Hepatocyte (in vitro differentiated cells): ENCODE results near the gene TMEM8B. TPM values are rescaled to one million over a fixed set of nuclear protein-coding genes. Genes with fewer than 3 reads are reported as not detected.
"Not testable (repeated sequence)": the region's sequence is repeated elsewhere in the genome, so short reads cannot be mapped to it uniquely, and the experiment has no call there.

Experiments used
- DNase-seq: peaks from one replicate; pipeline ENCODE4 v3.0.0-alpha.2; 2016; ENCODE audit warnings: low spot score
- H2AFZ ChIP-seq: fragments of 200-600 bp; sonication (generic); 2 replicates; pipeline ENCODE4 v1.6.0; 2016; ENCODE audit warnings: antibody characterized with exemption, mild to moderate bottlenecking
- H3K27ac ChIP-seq: fragments of 200-600 bp; sonication (generic); 2 replicates; pipeline ENCODE4 v1.5.1; 2016; ENCODE audit warnings: mild to moderate bottlenecking
- H3K27me3 ChIP-seq: fragments of 200-600 bp; sonication (generic); 2 replicates; pipeline ENCODE4 v1.6.1; 2016
- H3K36me3 ChIP-seq: fragments of 200-600 bp; sonication (generic); replicated peaks from 2 replicates; pipeline ENCODE4 v1.5.1; 2016; ENCODE audit warnings: low read depth; ENCODE audit not compliant: insufficient read depth
- H3K4me1 ChIP-seq: fragments of 200-600 bp; sonication (generic); 2 replicates; pipeline ENCODE4 v1.5.1; 2016; ENCODE audit warnings: mild to moderate bottlenecking, moderate library complexity; ENCODE audit not compliant: insufficient read depth
- H3K4me2 ChIP-seq: fragments of 200-600 bp; sonication (generic); 2 replicates; pipeline ENCODE4 v1.6.0; 2016
- H3K4me3 ChIP-seq: fragments of 200-600 bp; sonication (generic); 2 replicates; pipeline ENCODE4 v1.5.1; 2016; ENCODE audit warnings: mild to moderate bottlenecking
- H3K79me2 ChIP-seq: fragments of 200-600 bp; sonication (generic); 2 replicates; pipeline ENCODE4 v1.6.0; 2017; ENCODE audit warnings: mild to moderate bottlenecking
- H3K9me2 ChIP-seq: fragments of 200-600 bp; sonication (generic); replicated peaks from 2 replicates; pipeline ENCODE4 v1.6.0; 2017; ENCODE audit warnings: mild to moderate bottlenecking; ENCODE audit not compliant: insufficient read depth
- H3K9me3 ChIP-seq: fragments of 200-600 bp; sonication (generic); 2 replicates; pipeline ENCODE4 v1.5.1; 2016; ENCODE audit warnings: low read depth, mild to moderate bottlenecking
- H4K20me1 ChIP-seq: fragments of 200-600 bp; sonication (generic); 2 replicates; pipeline ENCODE4 v1.6.0; 2016; ENCODE audit warnings: mild to moderate bottlenecking; ENCODE audit not compliant: insufficient read depth, poor library complexity, severe bottlenecking
- EZH2 ChIP-seq: fragments of 200-600 bp; sonication (generic); IDR thresholded peaks from 2 replicates; pipeline ENCODE4 v1.6.1; 2016; ENCODE audit warnings: antibody characterized with exemption, mild to moderate bottlenecking, borderline replicate concordance
- EZH2phosphoT487 ChIP-seq: fragments of 200-600 bp; sonication (generic); IDR thresholded peaks from one replicate; pipeline ENCODE4 v1.6.1; 2018; ENCODE audit warnings: antibody characterized with exemption, mild to moderate bottlenecking, low read depth, moderate library complexity; ENCODE audit not compliant: unreplicated experiment, severe bottlenecking
- WGBS: methylation state at CpG from one replicate; pipeline ENCODE4 v1.1.6; 2016; ENCODE audit warnings: low lambda C conversion rate; ENCODE audit errors: missing lambda C conversion rate; 5-methylcytosine and 5-hydroxymethylcytosine counted together
- polyA plus RNA-seq: library from polyadenylated mRNA; unstranded; fragments of >200 nt; fragmentation: Nextera tagmentation; extraction: Ambion mirVana; gene quantifications from 2 replicates; pipeline ENCODE4 v1.2.1, GENCODE V29; 2016
- small RNA-seq: library from RNA; depleted of rRNA; stranded (forward); fragments of <200 nt; gene quantifications from one replicate; pipeline ENCODE3, GENCODE V24; 2014
- total RNA-seq: library from RNA; depleted of rRNA; stranded (reverse); fragments of >200 nt; gene quantifications from 2 replicates; pipeline ENCODE4 v1.2.3, GENCODE V29; 2014
- TF ChIP-seq, protein P1 (sequence below): fragments of 200-600 bp; sonication (generic); IDR thresholded peaks from 2 replicates; pipeline ENCODE4 v1.5.1; 2016; ENCODE audit warnings: antibody characterized with exemption, mild to moderate bottlenecking; ENCODE audit not compliant: poor library complexity

The TMEM8B gene
- total and polyA plus RNA-seq, 2 experiments from 2014 or later, result 12.3 to 13.4 TPM

DNA sequence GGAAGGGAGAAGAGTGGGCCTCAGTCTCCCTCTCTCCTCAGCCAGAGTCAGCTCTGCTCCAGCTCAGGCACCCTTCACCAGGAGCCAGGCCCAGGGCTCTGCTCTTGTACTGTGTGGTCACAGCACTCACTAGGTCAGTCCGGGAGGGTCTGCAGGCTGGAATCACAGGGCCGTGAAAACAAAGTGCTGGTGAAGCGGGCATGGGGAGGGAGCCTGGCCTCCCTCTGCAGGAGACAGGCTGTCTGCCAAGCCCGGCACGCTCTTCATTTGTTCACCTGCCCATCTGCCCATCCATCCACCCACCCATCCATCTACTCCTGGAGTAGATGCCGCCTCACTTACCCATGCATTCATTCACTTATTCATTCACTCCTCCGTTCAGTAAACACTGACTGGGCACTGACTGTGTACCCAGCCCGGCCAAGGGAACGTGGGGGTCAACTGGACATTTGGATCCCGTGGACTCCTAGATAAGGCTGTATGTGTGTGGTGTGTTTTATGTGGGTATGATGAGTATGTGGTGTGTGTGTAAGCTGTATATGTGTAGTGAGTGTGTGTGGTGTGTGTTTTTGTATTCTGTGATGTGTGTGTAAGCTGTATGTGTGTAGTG lies 83.9 kb downstream of the TMEM8B start:
- no peak overlapping the region for H3K27ac ChIP-seq
- H3K4me2 ChIP-seq, result no peak overlapping the region
- no peaks in the 10 kb centered on the region for H3K27me3 ChIP-seq
- peaks cover 26% of the 10 kb centered on the region for H3K4me1 ChIP-seq
- no peaks in the 10 kb centered on the region for H3K9me2 ChIP-seq
- no peak overlapping the region for H2AFZ ChIP-seq
- no peak overlapping the region for H3K4me3 ChIP-seq
- H3K79me2 ChIP-seq, result no peaks in the 10 kb centered on the region
- TF ChIP-seq, protein P1, sequence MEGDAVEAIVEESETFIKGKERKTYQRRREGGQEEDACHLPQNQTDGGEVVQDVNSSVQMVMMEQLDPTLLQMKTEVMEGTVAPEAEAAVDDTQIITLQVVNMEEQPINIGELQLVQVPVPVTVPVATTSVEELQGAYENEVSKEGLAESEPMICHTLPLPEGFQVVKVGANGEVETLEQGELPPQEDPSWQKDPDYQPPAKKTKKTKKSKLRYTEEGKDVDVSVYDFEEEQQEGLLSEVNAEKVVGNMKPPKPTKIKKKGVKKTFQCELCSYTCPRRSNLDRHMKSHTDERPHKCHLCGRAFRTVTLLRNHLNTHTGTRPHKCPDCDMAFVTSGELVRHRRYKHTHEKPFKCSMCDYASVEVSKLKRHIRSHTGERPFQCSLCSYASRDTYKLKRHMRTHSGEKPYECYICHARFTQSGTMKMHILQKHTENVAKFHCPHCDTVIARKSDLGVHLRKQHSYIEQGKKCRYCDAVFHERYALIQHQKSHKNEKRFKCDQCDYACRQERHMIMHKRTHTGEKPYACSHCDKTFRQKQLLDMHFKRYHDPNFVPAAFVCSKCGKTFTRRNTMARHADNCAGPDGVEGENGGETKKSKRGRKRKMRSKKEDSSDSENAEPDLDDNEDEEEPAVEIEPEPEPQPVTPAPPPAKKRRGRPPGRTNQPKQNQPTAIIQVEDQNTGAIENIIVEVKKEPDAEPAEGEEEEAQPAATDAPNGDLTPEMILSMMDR, result no peak
- TF ChIP-seq EZH2 (no peak), EZH2phosphoT487 (no peak)
- no peaks in the 10 kb centered on the region for H3K36me3 ChIP-seq
- 87% methylated on average over 10 of the region's 10 CpGs for WGBS
- no peaks in the 10 kb centered on the region for H3K9me3 ChIP-seq
- no peaks in the 10 kb centered on the region for H4K20me1 ChIP-seq
- no peak for DNase-seq

DNA sequence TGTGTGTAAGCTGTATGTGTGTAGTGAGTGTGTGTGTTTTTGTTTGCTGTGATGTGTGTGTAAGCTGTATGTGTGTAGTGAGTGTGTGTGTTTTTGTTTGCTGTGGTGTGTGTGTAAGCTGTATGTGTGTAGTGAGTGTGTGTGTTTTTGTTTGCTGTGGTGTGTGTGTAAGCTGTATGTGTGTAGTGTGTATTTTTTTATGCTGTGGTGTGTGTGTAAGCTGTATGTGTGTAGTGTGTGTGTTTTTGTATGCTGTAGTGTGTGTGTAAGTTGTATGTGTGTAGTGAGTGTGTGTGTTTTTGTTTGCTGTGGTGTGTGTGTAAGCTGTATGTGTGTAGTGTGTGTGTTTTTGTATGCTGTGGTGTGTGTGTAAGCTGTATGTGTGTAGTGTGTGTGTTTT lies 84.4 kb downstream of the TMEM8B start:
- H3K9me2 ChIP-seq, H3K4me3 ChIP-seq, H2AFZ ChIP-seq, H4K20me1 ChIP-seq, H3K9me3 ChIP-seq, H3K27ac ChIP-seq, H3K79me2 ChIP-seq, DNase-seq, H3K36me3 ChIP-seq, H3K27me3 ChIP-seq, H3K4me2 ChIP-seq: not testable (repeated sequence)
- H3K4me1 ChIP-seq, result peaks cover 21% of the 10 kb centered on the region

DNA sequence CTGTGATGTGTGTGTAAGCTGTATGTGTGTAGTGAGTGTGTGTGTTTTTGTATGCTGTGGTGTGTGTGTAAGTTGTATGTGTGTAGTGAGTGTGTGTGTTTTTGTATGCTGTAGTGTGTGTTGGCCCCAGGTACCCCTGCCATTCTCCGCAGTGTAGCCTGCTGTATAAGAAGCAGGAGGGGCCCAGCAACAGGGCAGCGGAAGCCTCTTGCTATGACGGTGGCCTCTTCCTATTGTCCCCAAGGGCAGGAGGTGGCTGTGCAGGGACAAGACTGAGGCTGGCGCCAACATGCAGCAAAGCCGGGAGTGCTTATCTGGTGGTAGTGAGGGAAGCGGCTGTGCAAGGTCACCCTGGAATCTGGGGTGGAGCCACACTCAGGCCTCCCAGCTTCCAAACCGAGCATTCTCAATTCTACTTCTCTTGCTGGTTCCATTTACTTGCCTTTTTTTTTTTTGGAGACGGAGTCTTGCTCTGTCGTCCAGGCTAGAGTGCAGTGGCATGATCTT lies 85.3 kb downstream of the TMEM8B start:
- Histone ChIP-seq H3K9me2 (no peaks in the 10 kb centered on the region), H3K79me2 (no peaks in the 10 kb centered on the region), H3K36me3 (no peaks in the 10 kb centered on the region), H2AFZ (peak overlapping the region; percentile 14), H3K4me1 (peaks cover 20% of the 10 kb centered on the region), H3K27me3 (no peaks in the 10 kb centered on the region), H4K20me1 (no peaks in the 10 kb centered on the region), H3K4me2 (no peak overlapping the region), H3K27ac (peak overlapping the region; percentile 83), H3K4me3 (no peak overlapping the region), H3K9me3 (no peaks in the 10 kb centered on the region)
- peak; percentile 81 for DNase-seq
- TF ChIP-seq EZH2 (no peak), EZH2phosphoT487 (no peak)
- TF ChIP-seq, protein P1, result no peak
- 23% methylated on average over 9 of the region's 9 CpGs for WGBS

Small RNA genes lying within 50 kb of the gene (small RNA-seq; reads per million reads assigned to genes)
- not detected for gene HINT2

Other genes with a start within 250 kb of the TMEM8B start
- gene TESK1, start 224.0 kb upstream of the TMEM8B start, total RNA-seq, result 17.4 and 20.1 TPM in 2 replicates
- 27.2 and 30.3 TPM in 2 replicates for gene TESK1, start 224.0 kb upstream of the TMEM8B start, polyA plus RNA-seq
- 1.9 and 2.0 TPM in 2 replicates for gene CD72, start 210.8 kb upstream of the TMEM8B start, total RNA-seq
- 1.1 and 1.3 TPM in 2 replicates for gene CD72, start 210.8 kb upstream of the TMEM8B start, polyA plus RNA-seq
- gene SIT1, start 178.3 kb upstream of the TMEM8B start, total RNA-seq, result not detected in 2 replicates
- gene SIT1, start 178.3 kb upstream of the TMEM8B start, polyA plus RNA-seq, result not detected in 2 replicates
- gene RMRP, start 171.2 kb upstream of the TMEM8B start, total RNA-seq, result 1,377 and 3,174 TPM in 2 replicates
- gene RMRP, start 171.2 kb upstream of the TMEM8B start, polyA plus RNA-seq, result not detected in 2 replicates
- gene CCDC107, start 170.9 kb upstream of the TMEM8B start, total RNA-seq, result 12.1 and 13.8 TPM in 2 replicates
- gene CCDC107, start 170.9 kb upstream of the TMEM8B start, polyA plus RNA-seq, result 39.5 and 42.2 TPM in 2 replicates
- gene ARHGEF39, start 164.0 kb upstream of the TMEM8B start, total RNA-seq, result 1.8 and 9.4 TPM in 2 replicates
- gene ARHGEF39, start 164.0 kb upstream of the TMEM8B start, polyA plus RNA-seq, result 5.2 and 5.6 TPM in 2 replicates
- 0.27 TPM in 1 of 2 replicates, not detected in the other for gene CA9, start 155.3 kb upstream of the TMEM8B start, total RNA-seq
- gene CA9, start 155.3 kb upstream of the TMEM8B start, polyA plus RNA-seq, result 2.1 and 2.4 TPM in 2 replicates
- 98.7 and 106 TPM in 2 replicates for gene TPM2, start 139.3 kb upstream of the TMEM8B start, total RNA-seq
- gene TPM2, start 139.3 kb upstream of the TMEM8B start, polyA plus RNA-seq, result 166 and 203 TPM in 2 replicates
- gene TLN1, start 97.0 kb upstream of the TMEM8B start, total RNA-seq, result 100 and 113 TPM in 2 replicates
- gene TLN1, start 97.0 kb upstream of the TMEM8B start, polyA plus RNA-seq, result 70.5 and 73.4 TPM in 2 replicates
- gene CREB3, start 96.6 kb upstream of the TMEM8B start, total RNA-seq, result 54.6 and 69.6 TPM in 2 replicates
- gene CREB3, start 96.6 kb upstream of the TMEM8B start, polyA plus RNA-seq, result 79.8 and 79.9 TPM in 2 replicates
- gene GBA2, start 80.0 kb upstream of the TMEM8B start, total RNA-seq, result 58.5 and 60.5 TPM in 2 replicates
- gene GBA2, start 80.0 kb upstream of the TMEM8B start, polyA plus RNA-seq, result 77.5 and 80.2 TPM in 2 replicates
- gene RGP1, start 79.9 kb upstream of the TMEM8B start, total RNA-seq, result 17.1 and 19.3 TPM in 2 replicates
- 11.2 and 11.4 TPM in 2 replicates for gene RGP1, start 79.9 kb upstream of the TMEM8B start, polyA plus RNA-seq
- not detected in 2 replicates for gene MSMP, start 75.0 kb upstream of the TMEM8B start, total RNA-seq
- not detected in 2 replicates for gene MSMP, start 75.0 kb upstream of the TMEM8B start, polyA plus RNA-seq
- 12.8 and 13.9 TPM in 2 replicates for gene NPR2, start 37.6 kb upstream of the TMEM8B start, total RNA-seq
- 12.2 and 14.4 TPM in 2 replicates for gene NPR2, start 37.6 kb upstream of the TMEM8B start, polyA plus RNA-seq
- gene SPAG8, start 17.0 kb upstream of the TMEM8B start, total RNA-seq, result 0.10 and 1.4 TPM in 2 replicates
- 0.55 and 0.63 TPM in 2 replicates for gene SPAG8, start 17.0 kb upstream of the TMEM8B start, polyA plus RNA-seq
- 31.9 and 45.7 TPM in 2 replicates for gene HINT2, start 14.2 kb upstream of the TMEM8B start, total RNA-seq
- 81.4 and 87.3 TPM in 2 replicates for gene HINT2, start 14.2 kb upstream of the TMEM8B start, polyA plus RNA-seq
- gene FAM221B, start 496 bp upstream of the TMEM8B start, total RNA-seq, result not detected in 2 replicates
- 0.26 TPM in 1 of 2 replicates, not detected in the other for gene FAM221B, start 496 bp upstream of the TMEM8B start, polyA plus RNA-seq
- gene OR13J1, start 41.2 kb downstream of the TMEM8B start, total RNA-seq, result not detected in 2 replicates
- not detected in 2 replicates for gene OR13J1, start 41.2 kb downstream of the TMEM8B start, polyA plus RNA-seq
- 0.24 and 0.90 TPM in 2 replicates for gene HRCT1, start 77.0 kb downstream of the TMEM8B start, total RNA-seq
- 0.72 and 1.8 TPM in 2 replicates for gene HRCT1, start 77.0 kb downstream of the TMEM8B start, polyA plus RNA-seq
- gene SPAAR, start 80.3 kb downstream of the TMEM8B start, total RNA-seq, result not detected in 2 replicates
- gene SPAAR, start 80.3 kb downstream of the TMEM8B start, polyA plus RNA-seq, result 0.52 TPM in 1 of 2 replicates, not detected in the other
- gene OR2S2, start 128.9 kb downstream of the TMEM8B start, total RNA-seq, result 0.27 TPM in 1 of 2 replicates, not detected in the other
- not detected in 2 replicates for gene OR2S2, start 128.9 kb downstream of the TMEM8B start, polyA plus RNA-seq
- gene RECK, start 207.7 kb downstream of the TMEM8B start, total RNA-seq, result 11.2 and 15.3 TPM in 2 replicates
- gene RECK, start 207.7 kb downstream of the TMEM8B start, polyA plus RNA-seq, result 13.5 and 13.7 TPM in 2 replicates